ENCODE measurements around the gene MVK.

DNA sequence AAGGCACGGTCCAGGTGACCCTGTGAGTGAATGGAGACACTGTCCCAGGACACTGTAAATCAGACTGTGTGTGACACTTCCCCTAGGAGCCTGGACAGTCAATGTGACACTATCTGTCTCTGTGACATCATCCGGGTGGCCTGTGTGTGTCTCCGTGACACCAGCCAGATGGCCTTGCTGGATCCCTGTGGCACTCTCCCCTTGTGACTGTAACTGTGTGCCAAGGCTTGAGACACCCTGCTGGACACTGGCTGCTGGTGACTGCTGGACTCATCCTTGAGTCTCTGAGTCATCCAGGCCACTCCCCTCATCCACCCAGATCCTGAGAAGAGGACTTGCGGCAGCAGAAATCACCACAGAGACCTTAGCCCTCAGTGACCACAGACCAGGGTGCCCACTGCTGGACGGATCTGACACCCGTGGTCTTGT, 51.6 kb downstream of the MVK start:
- TF ChIP-seq CTCF (conservative IDR thresholded peaks at IDR 0.05; ENCODE audit: low read length) = no peak
- TF ChIP-seq EZH2phosphoT487 (IDR thresholded peaks at IDR 0.05; ENCODE audit: borderline replicate concordance) = no peak
